Aorta (tissue), 5 donors: ENCODE data around the gene AHI1. TPM values are rescaled to one million over a fixed set of nuclear protein-coding genes. Genes with fewer than 3 reads are reported as not detected.

Source experiments
- ATAC-seq: fragments of 200-7000 bp; cut with Tn5 transposase; one replicate; pipeline ENCODE4 v1.9.1; 2022; ENCODE audit warnings: moderate library complexity; ENCODE audit not compliant: low FRiP score
- DNase-seq, 2 donors: peaks; one replicate each; pipeline ENCODE4 v3.0.0-alpha.2; 2020
- H3K27ac ChIP-seq, 2 donors: one replicate each; pipeline ENCODE4 v1.5.1; 2013; ENCODE audit warnings: low read length in 2 of 2, mild to moderate bottlenecking in 2 of 2, moderate library complexity in 2 of 2, control low read depth in 1 of 2, inconsistent platforms in 1 of 2, low read depth in 1 of 2
- H3K27me3 ChIP-seq, 2 donors: one replicate each; pipeline ENCODE4 v1.6.1; 2013; ENCODE audit warnings: control low read depth in 1 of 2, low read length in 1 of 2, mild to moderate bottlenecking in 1 of 2, moderate library complexity in 1 of 2; ENCODE audit not compliant: insufficient read depth in 2 of 2, control insufficient read depth in 1 of 2
- H3K36me3 ChIP-seq, 2 donors: one replicate each; pipeline ENCODE4 v1.6.1; 2013; ENCODE audit warnings: control low read depth in 1 of 2, low read length in 1 of 2, mild to moderate bottlenecking in 1 of 2; ENCODE audit not compliant: insufficient read depth in 2 of 2, control insufficient read depth in 1 of 2
- H3K4me1 ChIP-seq, 2 donors: one replicate each; pipeline ENCODE4 v1.6.1; 2013; ENCODE audit warnings: low read length in 2 of 2, control low read depth in 1 of 2, mild to moderate bottlenecking in 1 of 2, moderate library complexity in 1 of 2; ENCODE audit not compliant: insufficient read depth in 2 of 2, control insufficient read depth in 1 of 2
- H3K4me3 ChIP-seq, 2 donors: one replicate each; pipeline ENCODE4 v1.5.1; 2013; ENCODE audit warnings: low read length in 2 of 2, control low read depth in 1 of 2, mild to moderate bottlenecking in 1 of 2
- H3K9me3 ChIP-seq: one replicate; pipeline ENCODE4 v1.6.1; 2013; ENCODE audit warnings: mild to moderate bottlenecking, low read length; ENCODE audit not compliant: control insufficient read depth
- WGBS, 2 donors: extraction: QIAGEN DNeasy Blood & Tissue Kit; methylation state at CpG; one replicate each; pipeline ENCODE4 v1.1.7; 2013; 5-methylcytosine and 5-hydroxymethylcytosine counted together
- intact Hi-C, 2 donors: fragments of 100-400 bp; cut with DNase I; formaldehyde crosslinking; loops; one replicate each; pipeline versions ENCODE4 v1.14.2 to v1.15.0; 2022
- polyA plus RNA-seq, 2 donors: library from polyadenylated mRNA; stranded (reverse); fragments of 200-250 nt; gene quantifications; one replicate each; pipeline ENCODE4 v1.2.3, GENCODE V29; 2013
- total RNA-seq, 2 donors: library from RNA; stranded (reverse); fragmentation: NEBNext Ultra II Directional; extraction: Animal tissue kit (Norgen Biotek cat#: 25700); gene quantifications; one replicate each; pipeline ENCODE4 v1.2.1, GENCODE V29; 2021
- donor health status: healthy with polysubstance abuse.
- donor health status: Bipolar disorder and iron deficiency.
- donor health status: DM: no; HTN: no; CAD: no.
- donor health status: DM: no; HTN: no; CAD: no.
- donor health status: DM: yes; HTN: yes; CAD: no.

Gene AHI1
- total and polyA plus RNA-seq, 4 donors, result 4.1 to 65.5 (median 36.8) TPM

DNA sequence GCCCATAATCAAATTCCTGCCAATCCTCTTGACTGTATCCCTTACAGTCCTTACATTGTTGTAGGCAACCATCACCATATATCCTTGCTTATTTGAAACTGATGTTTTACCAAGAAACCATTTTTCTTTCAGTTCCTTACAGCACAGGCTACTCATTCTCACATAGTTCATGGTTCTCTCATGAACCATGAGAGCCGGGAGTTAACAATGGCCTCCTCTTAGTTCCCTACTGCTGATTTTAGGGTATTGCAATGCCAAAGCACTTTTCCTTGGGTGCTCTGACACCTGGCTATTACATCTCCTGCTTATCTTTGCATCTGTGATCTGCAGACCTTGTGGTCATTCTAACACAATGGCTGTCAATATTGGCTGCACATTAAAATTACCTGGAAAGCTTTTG is 183.0 kb downstream of the AHI1 start:
- Histone ChIP-seq H3K27ac (no peak overlapping the region), H3K9me3 (no peaks in the 10 kb centered on the region), H3K36me3 (peaks cover 0 to 2% of the 10 kb centered on the region in 2 donors), H3K27me3 (no peaks in the 10 kb centered on the region), H3K4me3 (no peak overlapping the region), H3K4me1 (no peaks in the 10 kb centered on the region)
- 92% methylated on average over 1 of the region's 1 CpG for WGBS, 2 donors
- no peak for DNase-seq
- intact Hi-C loops, result no loop called here
- no peak for ATAC-seq

GRCh38 chr6:135311446-135312200 is 185.9 kb downstream of the AHI1 start:
- peaks cover 0 to 5% of the 10 kb centered on the region in 2 donors for H3K36me3 ChIP-seq
- no peak for ATAC-seq
- no peak for DNase-seq
- H3K27me3 ChIP-seq, result no peaks in the 10 kb centered on the region
- intact Hi-C loops, result no loop called here
- H3K9me3 ChIP-seq, result no peaks in the 10 kb centered on the region
- WGBS, 2 donors, result 81 to 82% methylated on average over 4 of the region's 4 CpGs
- H3K4me3 ChIP-seq, result no peak overlapping the region
- no peaks in the 10 kb centered on the region for H3K4me1 ChIP-seq
- H3K27ac ChIP-seq, result no peak overlapping the region

DNA sequence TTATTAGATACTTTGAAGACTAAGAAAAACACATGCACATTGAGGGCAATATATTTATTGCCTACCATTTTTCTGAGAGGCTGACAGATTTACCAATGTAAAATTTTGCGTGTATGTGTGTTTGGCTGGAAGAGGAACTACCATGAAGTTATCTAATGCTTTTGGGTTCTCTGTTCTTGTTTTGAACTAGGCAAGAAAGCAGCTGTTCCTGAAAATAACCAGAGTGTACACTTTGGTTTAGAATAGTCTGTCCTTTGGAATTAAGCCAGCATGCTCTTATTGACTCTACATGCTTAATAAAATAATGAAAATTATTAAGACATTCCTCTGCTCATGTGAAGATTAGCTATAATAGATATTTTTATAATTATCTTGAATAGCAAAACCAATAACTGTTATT is 187.2 kb downstream of the AHI1 start:
- Histone ChIP-seq H3K27ac (no peak overlapping the region), H3K9me3 (no peaks in the 10 kb centered on the region), H3K4me3 (no peak overlapping the region), H3K4me1 (no peaks in the 10 kb centered on the region), H3K27me3 (no peaks in the 10 kb centered on the region), H3K36me3 (peaks cover 0 to 3% of the 10 kb centered on the region in 2 donors)
- intact Hi-C loops, result no loop called here
- DNase-seq (no peak), ATAC-seq (no peak)
- WGBS, 2 donors, result 33 to 55% methylated on average over 1 of the region's 1 CpG

DNA sequence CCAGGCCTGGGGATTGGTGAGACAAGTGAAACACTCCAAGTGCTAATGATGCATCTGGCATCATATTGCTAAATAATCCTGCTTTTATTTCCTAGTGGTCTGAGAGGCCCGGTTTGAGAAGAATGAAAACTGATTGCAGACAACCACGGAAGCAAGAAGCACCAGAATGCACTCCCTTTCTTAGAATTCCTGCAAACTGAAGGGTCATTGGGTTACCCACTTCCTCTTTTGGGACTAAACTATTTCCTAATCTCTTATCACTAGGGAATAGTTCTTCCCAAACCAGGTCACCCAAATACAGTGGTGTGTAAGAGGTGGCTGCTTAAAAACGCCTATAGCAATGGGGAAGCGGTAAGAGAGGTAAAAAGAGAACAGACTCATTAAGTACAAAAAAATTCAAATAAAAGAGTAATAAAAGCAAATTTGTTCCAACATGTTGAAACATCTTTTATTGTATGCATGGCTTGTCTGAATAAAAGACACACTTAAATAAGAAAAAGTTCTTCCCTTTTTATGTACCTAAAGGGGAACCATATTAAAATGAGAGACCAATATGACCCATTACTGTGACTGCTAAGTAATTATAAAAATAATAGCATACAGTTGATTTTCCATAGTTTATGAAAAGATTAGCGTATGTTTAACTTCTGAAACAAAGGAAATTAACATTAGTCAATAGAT is 190.7 kb downstream of the AHI1 start:
- ATAC-seq (no peak), DNase-seq (no peak)
- Histone ChIP-seq H3K4me3 (no peak overlapping the region), H3K4me1 (no peaks in the 10 kb centered on the region), H3K27me3 (no peaks in the 10 kb centered on the region), H3K27ac (no peak overlapping the region), H3K36me3 (peaks cover 0 to 3% of the 10 kb centered on the region in 2 donors), H3K9me3 (no peaks in the 10 kb centered on the region)
- intact Hi-C loops, result no loop called here
- 92 to 94% methylated on average over 5 of the region's 5 CpGs for WGBS, 2 donors

- DNase-seq (no peak), ATAC-seq (no peak)
- WGBS, 2 donors, result 89 to 91% methylated on average over 2 of the region's 2 CpGs
- H3K36me3 ChIP-seq, result peaks cover 0 to 3% of the 10 kb centered on the region in 2 donors
- no peaks in the 10 kb centered on the region for H3K9me3 ChIP-seq
- H3K4me1 ChIP-seq, result no peaks in the 10 kb centered on the region
- intact Hi-C loops, result no loop called here
- no peak overlapping the region for H3K27ac ChIP-seq
- no peak overlapping the region for H3K4me3 ChIP-seq
- no peaks in the 10 kb centered on the region for H3K27me3 ChIP-seq
Measured at GRCh38 chr6:135306166-135306565, 191.4 kb downstream of the AHI1 start.

DNA sequence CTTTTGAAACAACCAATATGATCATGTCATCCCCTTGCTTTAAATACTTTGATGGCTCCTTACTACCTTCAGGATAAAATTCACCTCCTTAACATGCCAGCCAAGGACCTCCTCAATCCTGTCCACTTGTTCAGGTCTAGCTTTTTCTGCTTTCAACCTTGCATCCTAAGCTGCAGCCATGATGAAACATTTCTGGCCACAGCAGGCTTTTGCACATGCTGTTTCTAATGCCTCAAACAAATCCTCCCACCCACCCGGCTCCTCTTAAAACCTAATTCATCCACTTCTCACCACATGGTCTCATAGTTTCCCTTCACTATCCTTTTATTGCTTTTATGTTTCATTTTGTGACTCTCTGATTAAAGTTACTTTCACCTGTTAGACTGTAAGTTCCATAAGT is 191.9 kb downstream of the AHI1 start:
- intact Hi-C loops, result no loop called here
- H3K27ac ChIP-seq, result no peak overlapping the region
- 70 to 80% methylated on average over 1 of the region's 1 CpG for WGBS, 2 donors
- DNase-seq (no peak), ATAC-seq (no peak)
- no peak overlapping the region for H3K4me3 ChIP-seq
- no peaks in the 10 kb centered on the region for H3K27me3 ChIP-seq
- no peaks in the 10 kb centered on the region for H3K4me1 ChIP-seq
- H3K9me3 ChIP-seq, result no peaks in the 10 kb centered on the region
- peaks cover 0 to 3% of the 10 kb centered on the region in 2 donors for H3K36me3 ChIP-seq

GRCh38 chr6:135304883-135305282 is 192.7 kb downstream of the AHI1 start:
- peaks cover 0 to 3% of the 10 kb centered on the region in 2 donors for H3K36me3 ChIP-seq
- no peak overlapping the region for H3K27ac ChIP-seq
- intact Hi-C loops, result no loop called here
- DNase-seq, result no peak
- no peaks in the 10 kb centered on the region for H3K27me3 ChIP-seq
- no peaks in the 10 kb centered on the region for H3K4me1 ChIP-seq
- H3K9me3 ChIP-seq, result no peaks in the 10 kb centered on the region
- 47 to 55% methylated on average over 4 of the region's 4 CpGs for WGBS, 2 donors
- no peak overlapping the region for H3K4me3 ChIP-seq
- no peak for ATAC-seq

GRCh38 chr6:135301304-135301703 is 196.2 kb downstream of the AHI1 start:
- Histone ChIP-seq H3K4me3 (no peak overlapping the region), H3K9me3 (no peaks in the 10 kb centered on the region), H3K4me1 (no peaks in the 10 kb centered on the region), H3K27ac (no peak overlapping the region), H3K36me3 (no peaks in the 10 kb centered on the region), H3K27me3 (no peaks in the 10 kb centered on the region)
- ATAC-seq (no peak), DNase-seq (no peak)
- intact Hi-C loops, result no loop called here

- Histone ChIP-seq H3K27me3 (no peaks in the 10 kb centered on the region), H3K27ac (no peak overlapping the region), H3K4me3 (no peak overlapping the region), H3K4me1 (no peaks in the 10 kb centered on the region), H3K9me3 (no peaks in the 10 kb centered on the region), H3K36me3 (peaks cover 0 to under 1% of the 10 kb centered on the region in 2 donors)
- intact Hi-C loops, result no loop called here
- ATAC-seq (no peak), DNase-seq (no peak)
Measured at GRCh38 chr6:135300576-135300975, 197.0 kb downstream of the AHI1 start.
